ENCODE measurements around the gene WDFY3. TPM values are rescaled to one million over a fixed set of nuclear protein-coding genes. Genes with fewer than 3 reads are reported as not detected.

Gene WDFY3
- total and polyA plus RNA-seq, 9 of the 15 experiments (the other 6 are each of a cell fraction or from before 2014, with no cell fraction given): 0.58 to 13.5 (median 9.4) TPM

DNA sequence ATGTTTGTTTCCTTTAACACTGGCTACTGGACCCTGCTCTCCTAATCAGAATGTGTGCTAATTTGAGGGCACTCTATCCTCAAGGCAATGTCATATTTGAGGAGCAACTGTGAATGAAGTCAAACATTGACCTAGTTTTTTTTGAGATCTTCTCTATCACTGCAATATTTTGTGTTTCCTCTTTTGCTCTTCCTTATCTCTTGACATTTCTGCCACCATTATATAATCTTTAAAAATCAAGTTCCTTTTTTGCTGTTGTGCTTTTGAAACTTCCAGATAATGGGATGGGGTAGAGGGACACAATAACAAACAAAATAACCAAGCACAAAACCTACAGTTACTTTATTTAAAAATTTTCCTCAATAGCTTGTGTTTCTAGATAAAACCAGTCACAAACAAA, 7.4 kb upstream of the WDFY3 start:
- Histone ChIP-seq H3K4me2 (ENCODE audit: insufficient read depth, low read length) (no peak overlapping the region), H3K36me3 (ENCODE audit: control insufficient read depth, insufficient read depth, low read length) (no peaks in the 10 kb centered on the region), H3K4me1 (replicated peaks in 1 of 2; ENCODE audit: control insufficient read depth in 2 of 2, insufficient read depth in 2 of 2, low read length in 2 of 2) (no peaks in the 10 kb centered on the region), H3K9me1 (ENCODE audit: control insufficient read depth, insufficient read depth, low read length) (no peaks in the 10 kb centered on the region), H4K20me1 (replicated peaks; ENCODE audit: control insufficient read depth, insufficient read depth, low read length) (no peaks in the 10 kb centered on the region), H3K27me3 (ENCODE audit: control insufficient read depth in 2 of 2, insufficient read depth in 2 of 2, low read length in 2 of 2) (no peaks in the 10 kb centered on the region), H3K4me3 (no peak overlapping the region), H3K9ac (ENCODE audit: insufficient read depth in 1 of 2, low read depth in 2 of 2, low read length in 2 of 2) (no peak overlapping the region), H2AFZ (ENCODE audit: low read depth, low read length) (no peak overlapping the region), H3K79me2 (ENCODE audit: control insufficient read depth, insufficient read depth, low read length) (no peaks in the 10 kb centered on the region), H3K9me3 (replicated peaks; ENCODE audit: control insufficient read depth, insufficient read depth, low read depth, low read length) (no peaks in the 10 kb centered on the region), H3K27ac (ENCODE audit: extremely low read depth, low read depth, low read length) (no peak overlapping the region)
- in situ Hi-C loops (cut with MboI) (loop anchor here (10.0 kb wide), 1 partner anchor 219 kb away; no protein-coding TSS in a partner anchor), intact Hi-C loops (cut with micrococcal nuclease) (loop anchor here (10.0 kb wide), 1 partner anchor 1329 kb away; no protein-coding TSS in a partner anchor)
- CTCF ChIA-PET (ENCODE audit: low intra/inter-chr PET ratio): interaction anchor here (3.8 kb wide), 1 partner anchor 223 kb away, joined by 34 read pairs; no protein-coding TSS in a partner anchor
- POLR2A ChIA-PET: no interaction called here
- DNase-seq (ENCODE audit: extremely low read depth in 1 of 4, low spot score in 3 of 4): no peak
- BruUV-seq (replicated peaks): no TSS peak
- no peak for ATAC-seq
- FAIRE-seq: no peak
- TF ChIP-seq, protein P1, sequence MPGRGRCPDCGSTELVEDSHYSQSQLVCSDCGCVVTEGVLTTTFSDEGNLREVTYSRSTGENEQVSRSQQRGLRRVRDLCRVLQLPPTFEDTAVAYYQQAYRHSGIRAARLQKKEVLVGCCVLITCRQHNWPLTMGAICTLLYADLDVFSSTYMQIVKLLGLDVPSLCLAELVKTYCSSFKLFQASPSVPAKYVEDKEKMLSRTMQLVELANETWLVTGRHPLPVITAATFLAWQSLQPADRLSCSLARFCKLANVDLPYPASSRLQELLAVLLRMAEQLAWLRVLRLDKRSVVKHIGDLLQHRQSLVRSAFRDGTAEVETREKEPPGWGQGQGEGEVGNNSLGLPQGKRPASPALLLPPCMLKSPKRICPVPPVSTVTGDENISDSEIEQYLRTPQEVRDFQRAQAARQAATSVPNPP (IDR thresholded peaks at IDR 0.05; ENCODE audit: borderline replicate concordance, insufficient read depth, insufficient read length): no peak
- TF ChIP-seq U2AF2 (optimal IDR thresholded peaks at IDR 0.05; ENCODE audit: low read depth, low read length) (no peak), NCOA2 (IDR thresholded peaks at IDR 0.05; ENCODE audit: partially characterized antibody in 2 of 2) (no peak), CC2D1A (IDR thresholded peaks at IDR 0.05) (no peak), MTA3 (IDR thresholded peaks at IDR 0.05; ENCODE audit: borderline replicate concordance) (no peak), NCOA4 (IDR thresholded peaks at IDR 0.05; ENCODE audit: partially characterized antibody) (no peak), SMARCE1 (IDR thresholded peaks at IDR 0.05) (no peak), SMARCC2 (IDR thresholded peaks at IDR 0.05; ENCODE audit: low read depth) (no peak), ZNF780A (CRISPR knock-in tag; IDR thresholded peaks at IDR 0.05) (no peak), PRPF4 (IDR thresholded peaks at IDR 0.05; ENCODE audit: insufficient read depth, low read depth, low read length, poor library complexity, severe bottlenecking) (no peak), PHB2 (IDR thresholded peaks at IDR 0.05; ENCODE audit: low read depth) (no peak), YY1 (IDR thresholded peaks at IDR 0.05; ENCODE audit: borderline replicate concordance in 1 of 3, control insufficient read depth in 1 of 3, extremely low read depth in 1 of 3, insufficient read depth in 3 of 3, insufficient read length in 1 of 3, insufficient replicate concordance in 2 of 3, low read depth in 1 of 3, low read length in 2 of 3) (no peak), ZNF134 (CRISPR knock-in tag; conservative IDR thresholded peaks at IDR 0.05) (no peak), PTRF (tag; IDR thresholded peaks at IDR 0.05) (no peak), PHTF2 (CRISPR knock-in tag; IDR thresholded peaks at IDR 0.05) (no peak)
